DND-41 (cell line): Measurements from ENCODE around the gene NOS1AP.

ENCODE experiments used
- ATAC-seq: fragments of 200-7000 bp; cut with Tn5 transposase; 3 replicates; pipeline ENCODE4 v1.9.1; 2021; ENCODE audit warnings: low read depth; ENCODE audit not compliant: insufficient read depth
- DNase-seq: peaks from one replicate; pipeline ENCODE4 v3.0.0-alpha.2; 2020
- H2AFZ ChIP-seq: 2 replicates; pipeline ENCODE4 v1.6.0; 2012; ENCODE audit warnings: low read depth, low read length
- H3K27ac ChIP-seq: 2 replicates; pipeline ENCODE4 v1.5.1; 2012; ENCODE audit warnings: low read length, inconsistent platforms
- H3K27me3 ChIP-seq: fragments of 200-600 bp; sonication (generic); 2 replicates; pipeline ENCODE4 v1.6.0; 2012; ENCODE audit warnings: low read length, mild to moderate bottlenecking, inconsistent platforms; ENCODE audit not compliant: insufficient read depth, poor library complexity
- H3K36me3 ChIP-seq: 2 replicates; pipeline ENCODE4 v1.5.1; 2012; ENCODE audit warnings: low read length, inconsistent platforms; ENCODE audit not compliant: insufficient read depth
- H3K4me1 ChIP-seq: 2 replicates; pipeline ENCODE4 v1.5.1; 2012; ENCODE audit warnings: mild to moderate bottlenecking, low read length; ENCODE audit not compliant: insufficient read depth
- H3K4me2 ChIP-seq: 2 replicates; pipeline ENCODE4 v1.6.0; 2012; ENCODE audit warnings: mild to moderate bottlenecking, moderate library complexity, low read length, inconsistent platforms; ENCODE audit not compliant: insufficient read depth
- H3K4me3 ChIP-seq, 2 experiments: fragments of 200-600 bp in 1 of 2; shearing (Covaris generic) in 1 of 2; 2 replicates each; pipeline ENCODE4 v1.5.1; 2012 to 2016; ENCODE audit warnings: inconsistent platforms in 2 of 2, low read length in 2 of 2, mild to moderate bottlenecking in 2 of 2, low read depth in 1 of 2, moderate library complexity in 1 of 2
- H3K79me2 ChIP-seq: 2 replicates; pipeline ENCODE4 v1.6.0; 2012; ENCODE audit warnings: low read length, inconsistent platforms; ENCODE audit not compliant: insufficient read depth
- H3K9ac ChIP-seq: 2 replicates; pipeline ENCODE4 v1.6.0; 2012; ENCODE audit warnings: low read depth, mild to moderate bottlenecking, inconsistent platforms, low read length, moderate library complexity
- H3K9me3 ChIP-seq: 2 replicates; pipeline ENCODE4 v1.5.1; 2012; ENCODE audit warnings: low read length, moderate library complexity, mild to moderate bottlenecking, inconsistent platforms; ENCODE audit not compliant: insufficient read depth, severe bottlenecking
- H4K20me1 ChIP-seq: 2 replicates; pipeline ENCODE4 v1.6.0; 2012; ENCODE audit warnings: low read length; ENCODE audit not compliant: insufficient read depth
- EZH2 ChIP-seq: IDR thresholded peaks from 3 replicates; pipeline ENCODE4 v1.6.1; 2012; ENCODE audit warnings: borderline replicate concordance, low read depth, mild to moderate bottlenecking, moderate library complexity, low read length, inconsistent platforms; ENCODE audit not compliant: severe bottlenecking
- TF ChIP-seq, protein P1 (sequence below): IDR thresholded peaks from 2 replicates; pipeline ENCODE4 v1.5.1; 2012; ENCODE audit warnings: borderline replicate concordance, low read length, moderate library complexity, mild to moderate bottlenecking; ENCODE audit not compliant: poor library complexity, severe bottlenecking; ENCODE audit errors: extremely low read depth

NOS1AP gene

GRCh38 chr1:162025541-162025940, 44.0 kb upstream of the NOS1AP start:
- H4K20me1 ChIP-seq = no peaks in the 10 kb centered on the region
- H3K79me2 ChIP-seq = no peaks in the 10 kb centered on the region
- no peak overlapping the region for H3K27ac ChIP-seq
- H3K9me3 ChIP-seq = no peaks in the 10 kb centered on the region
- H3K36me3 ChIP-seq = no peaks in the 10 kb centered on the region
- H3K9ac ChIP-seq = no peak overlapping the region
- ATAC-seq (no peak), DNase-seq (no peak)
- H3K27me3 ChIP-seq = peaks cover 52% of the 10 kb centered on the region
- H3K4me1 ChIP-seq = peaks cover 3% of the 10 kb centered on the region; the same call in 1 of the 2 replicates
- H3K4me2 ChIP-seq = no peak overlapping the region
- H2AFZ ChIP-seq = no peak overlapping the region
- no peak overlapping the region for H3K4me3 ChIP-seq
- TF ChIP-seq, protein P1, sequence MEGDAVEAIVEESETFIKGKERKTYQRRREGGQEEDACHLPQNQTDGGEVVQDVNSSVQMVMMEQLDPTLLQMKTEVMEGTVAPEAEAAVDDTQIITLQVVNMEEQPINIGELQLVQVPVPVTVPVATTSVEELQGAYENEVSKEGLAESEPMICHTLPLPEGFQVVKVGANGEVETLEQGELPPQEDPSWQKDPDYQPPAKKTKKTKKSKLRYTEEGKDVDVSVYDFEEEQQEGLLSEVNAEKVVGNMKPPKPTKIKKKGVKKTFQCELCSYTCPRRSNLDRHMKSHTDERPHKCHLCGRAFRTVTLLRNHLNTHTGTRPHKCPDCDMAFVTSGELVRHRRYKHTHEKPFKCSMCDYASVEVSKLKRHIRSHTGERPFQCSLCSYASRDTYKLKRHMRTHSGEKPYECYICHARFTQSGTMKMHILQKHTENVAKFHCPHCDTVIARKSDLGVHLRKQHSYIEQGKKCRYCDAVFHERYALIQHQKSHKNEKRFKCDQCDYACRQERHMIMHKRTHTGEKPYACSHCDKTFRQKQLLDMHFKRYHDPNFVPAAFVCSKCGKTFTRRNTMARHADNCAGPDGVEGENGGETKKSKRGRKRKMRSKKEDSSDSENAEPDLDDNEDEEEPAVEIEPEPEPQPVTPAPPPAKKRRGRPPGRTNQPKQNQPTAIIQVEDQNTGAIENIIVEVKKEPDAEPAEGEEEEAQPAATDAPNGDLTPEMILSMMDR = no peak

DNA sequence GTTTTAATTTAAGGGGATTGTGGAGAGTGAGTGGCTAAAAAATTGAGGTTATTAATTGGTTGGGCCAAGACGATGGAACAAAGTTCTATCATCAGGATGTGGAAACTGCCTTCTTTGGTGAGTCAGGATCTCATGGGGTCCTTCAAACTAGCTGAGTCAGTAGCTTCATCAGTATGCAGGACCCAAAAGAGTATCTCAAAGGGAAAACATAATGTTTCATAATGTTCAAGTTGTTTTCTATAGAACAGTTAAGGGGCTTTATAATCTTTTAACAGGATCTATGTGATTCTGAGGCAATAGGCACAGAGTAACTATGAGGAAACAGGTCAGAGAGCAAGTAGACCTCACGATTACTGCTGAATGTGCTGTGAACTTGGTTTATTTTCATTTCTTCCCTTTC, 42.6 kb upstream of the NOS1AP start:
- TF ChIP-seq EZH2 = no peak
- TF ChIP-seq, protein P1 = no peak
- Histone ChIP-seq H3K36me3 (no peaks in the 10 kb centered on the region), H3K9me3 (no peaks in the 10 kb centered on the region), H3K27me3 (peaks cover 54% of the 10 kb centered on the region), H3K9ac (no peak overlapping the region), H3K4me1 (peaks cover 3% of the 10 kb centered on the region; the same call in 1 of the 2 replicates), H4K20me1 (no peaks in the 10 kb centered on the region), H3K4me2 (no peak overlapping the region), H2AFZ (no peak overlapping the region), H3K79me2 (no peaks in the 10 kb centered on the region), H3K4me3 (no peak overlapping the region), H3K27ac (no peak overlapping the region)
- no peak for DNase-seq
- ATAC-seq = no peak

- no peak overlapping the region for H3K4me2 ChIP-seq
- no peak overlapping the region for H3K27ac ChIP-seq
- no peaks in the 10 kb centered on the region for H3K36me3 ChIP-seq
- no peak overlapping the region for H3K9ac ChIP-seq
- H4K20me1 ChIP-seq = no peaks in the 10 kb centered on the region
- peaks cover 45% of the 10 kb centered on the region for H3K27me3 ChIP-seq
- H3K4me3 ChIP-seq = no peak overlapping the region
- H2AFZ ChIP-seq = no peak overlapping the region
- TF ChIP-seq, protein P1 = no peak
- no peak for TF ChIP-seq EZH2
- H3K4me1 ChIP-seq = peaks cover 3% of the 10 kb centered on the region; the same call in 1 of the 2 replicates
- H3K79me2 ChIP-seq = no peaks in the 10 kb centered on the region
- no peaks in the 10 kb centered on the region for H3K9me3 ChIP-seq
- no peak for DNase-seq
- ATAC-seq = no peak
Measured at GRCh38 chr1:162028726-162029125, 40.8 kb upstream of the NOS1AP start.

GRCh38 chr1:162029157-162029556, 40.3 kb upstream of the NOS1AP start:
- no peak for ATAC-seq
- H3K79me2 ChIP-seq = no peaks in the 10 kb centered on the region
- H3K36me3 ChIP-seq = no peaks in the 10 kb centered on the region
- no peak overlapping the region for H2AFZ ChIP-seq
- no peak overlapping the region for H3K4me2 ChIP-seq
- peaks cover 41% of the 10 kb centered on the region for H3K27me3 ChIP-seq
- TF ChIP-seq, protein P1 = no peak
- TF ChIP-seq EZH2 = no peak
- no peak overlapping the region for H3K9ac ChIP-seq
- DNase-seq = no peak
- H3K27ac ChIP-seq = no peak overlapping the region
- no peak overlapping the region for H3K4me3 ChIP-seq
- no peaks in the 10 kb centered on the region for H3K4me1 ChIP-seq
- H4K20me1 ChIP-seq = no peaks in the 10 kb centered on the region
- H3K9me3 ChIP-seq = no peaks in the 10 kb centered on the region
